OCI-LY1 (cell line): ENCODE results near the gene UBE2L6.

Experiments
- EZH2 ChIP-seq: fragments of 200-600 bp; sonication (generic), shearing (Covaris generic); IDR thresholded peaks from 2 replicates; pipeline ENCODE4 v1.8.0; 2017; ENCODE audit warnings: borderline replicate concordance, mixed run types, mild to moderate bottlenecking, antibody characterized with exemption, low read length, moderate library complexity, mixed read lengths
- TF ChIP-seq, protein P1 (sequence below): fragments of 200-600 bp; sonication (generic), shearing (Covaris generic); IDR thresholded peaks from 2 replicates; pipeline ENCODE4 v1.5.1; 2017; ENCODE audit warnings: mild to moderate bottlenecking, antibody characterized with exemption, low read length, moderate library complexity, mixed read lengths

DNA sequence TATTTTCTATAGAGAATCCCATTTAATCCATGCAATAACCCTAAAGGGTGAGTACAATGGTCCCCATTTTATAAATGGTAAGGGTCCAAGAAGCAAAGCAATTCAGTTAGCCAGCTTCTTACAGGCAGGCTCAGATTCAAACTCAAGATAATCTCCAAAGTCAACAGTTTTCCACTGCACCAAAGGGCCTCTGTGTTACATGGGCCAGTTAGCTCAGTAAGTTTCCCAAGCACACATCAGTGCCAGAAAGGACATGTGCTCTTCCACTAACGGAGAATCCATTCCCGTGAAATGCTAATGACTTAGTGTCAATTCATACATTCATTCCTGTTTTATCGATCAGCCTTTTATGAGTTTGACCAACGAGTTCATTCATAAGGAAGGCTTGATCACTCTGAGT lies 63.0 kb downstream of the UBE2L6 start:
- TF ChIP-seq, protein P1, sequence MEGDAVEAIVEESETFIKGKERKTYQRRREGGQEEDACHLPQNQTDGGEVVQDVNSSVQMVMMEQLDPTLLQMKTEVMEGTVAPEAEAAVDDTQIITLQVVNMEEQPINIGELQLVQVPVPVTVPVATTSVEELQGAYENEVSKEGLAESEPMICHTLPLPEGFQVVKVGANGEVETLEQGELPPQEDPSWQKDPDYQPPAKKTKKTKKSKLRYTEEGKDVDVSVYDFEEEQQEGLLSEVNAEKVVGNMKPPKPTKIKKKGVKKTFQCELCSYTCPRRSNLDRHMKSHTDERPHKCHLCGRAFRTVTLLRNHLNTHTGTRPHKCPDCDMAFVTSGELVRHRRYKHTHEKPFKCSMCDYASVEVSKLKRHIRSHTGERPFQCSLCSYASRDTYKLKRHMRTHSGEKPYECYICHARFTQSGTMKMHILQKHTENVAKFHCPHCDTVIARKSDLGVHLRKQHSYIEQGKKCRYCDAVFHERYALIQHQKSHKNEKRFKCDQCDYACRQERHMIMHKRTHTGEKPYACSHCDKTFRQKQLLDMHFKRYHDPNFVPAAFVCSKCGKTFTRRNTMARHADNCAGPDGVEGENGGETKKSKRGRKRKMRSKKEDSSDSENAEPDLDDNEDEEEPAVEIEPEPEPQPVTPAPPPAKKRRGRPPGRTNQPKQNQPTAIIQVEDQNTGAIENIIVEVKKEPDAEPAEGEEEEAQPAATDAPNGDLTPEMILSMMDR = no peak
- no peak for TF ChIP-seq EZH2
